Ishikawa (cell line): ENCODE data around the gene NSMCE1.

Source experiments
- CEBPB ChIP-seq: IDR thresholded peaks from 2 replicates; pipeline ENCODE4 v1.6.1; 2012
- CREB1 ChIP-seq: IDR thresholded peaks from 2 replicates; pipeline ENCODE4 v1.6.1; 2012; ENCODE audit warnings: low read depth
- EGR1 ChIP-seq: IDR thresholded peaks from 2 replicates; pipeline ENCODE4 v1.6.1; 2012
- EP300 ChIP-seq: IDR thresholded peaks from 2 replicates; pipeline ENCODE4 v1.6.1; 2012; ENCODE audit warnings: borderline replicate concordance
- FOXM1 ChIP-seq: IDR thresholded peaks from 2 replicates; pipeline ENCODE4 v1.6.1; 2012; ENCODE audit warnings: low read depth, borderline replicate concordance
- MAX ChIP-seq: IDR thresholded peaks from 2 replicates; pipeline ENCODE4 v1.6.1; 2012
- NFIC ChIP-seq: IDR thresholded peaks from 2 replicates; pipeline ENCODE4 v1.6.1; 2012
- RAD21 ChIP-seq: IDR thresholded peaks from 2 replicates; pipeline ENCODE4 v1.6.1; 2012; ENCODE audit warnings: low read depth
- REST ChIP-seq: IDR thresholded peaks from 2 replicates; pipeline ENCODE4 v1.6.1; 2012; ENCODE audit warnings: low read depth, mild to moderate bottlenecking
- TAF1 ChIP-seq: IDR thresholded peaks from 2 replicates; pipeline ENCODE4 v1.6.1; 2012; ENCODE audit warnings: low read depth, mild to moderate bottlenecking
- TCF12 ChIP-seq: IDR thresholded peaks from 2 replicates; pipeline ENCODE4 v1.6.1; 2012; ENCODE audit warnings: low read depth
- TEAD4 ChIP-seq: IDR thresholded peaks from 2 replicates; pipeline ENCODE4 v1.6.1; 2012
- USF1 ChIP-seq: IDR thresholded peaks from 2 replicates; pipeline ENCODE4 v1.6.1; 2012
- YY1 ChIP-seq: IDR thresholded peaks from 2 replicates; pipeline ENCODE4 v1.6.1; 2012; ENCODE audit warnings: low read depth
- ZBTB7A ChIP-seq: IDR thresholded peaks from 2 replicates; pipeline ENCODE4 v1.6.1; 2012; ENCODE audit warnings: low read depth

The NSMCE1 gene

GRCh38 chr16:27273670-27274423 lies 5.3 kb upstream of the NSMCE1 start:
- TF ChIP-seq EP300 (no peak), MAX (no peak), TEAD4 (no peak), REST (no peak), TAF1 (no peak), YY1 (no peak), USF1 (no peak), FOXM1 (no peak), NFIC (no peak), CEBPB (no peak), EGR1 (no peak), ZBTB7A (no peak), CREB1 (no peak)

GRCh38 chr16:27273330-27273669 lies 4.7 kb upstream of the NSMCE1 start:
- TF ChIP-seq EP300 (no peak), TAF1 (no peak), TEAD4 (no peak), MAX (no peak), RAD21 (no peak), REST (no peak), TCF12 (no peak)

GRCh38 chr16:27272076-27272475 lies 3.5 kb upstream of the NSMCE1 start:
- TF ChIP-seq MAX = no peak

- TF ChIP-seq YY1 (no peak), CEBPB (no peak), NFIC (no peak), TEAD4 (no peak), TAF1 (no peak), ZBTB7A (no peak), FOXM1 (no peak), EP300 (no peak), TCF12 (no peak), EGR1 (no peak), RAD21 (no peak), CREB1 (no peak)
Measured at GRCh38 chr16:27270349-27270748, 1.8 kb upstream of the NSMCE1 start.

GRCh38 chr16:27269300-27270150 lies 953 bp upstream of the NSMCE1 start:
- TF ChIP-seq TEAD4 (no peak), YY1 (no peak), RAD21 (no peak), FOXM1 (no peak)

GRCh38 chr16:27267037-27267677 lies 1.4 kb downstream of the NSMCE1 start:
- TF ChIP-seq YY1 (no peak), MAX (no peak), TEAD4 (no peak), TAF1 (no peak), EP300 (no peak), EGR1 (no peak), RAD21 (no peak), ZBTB7A (no peak), NFIC (no peak), CEBPB (no peak), REST (no peak), USF1 (no peak)
